NCI-H345 treated with DMSO at 0.1 percent for 48 hours (cell line): Measurements from ENCODE around the gene TSPY3.
"Not testable (repeated sequence)": the region's sequence is repeated elsewhere in the genome, so short reads cannot be mapped to it uniquely, and the experiment has no call there.

Experiments
- DNase-seq: peaks from one replicate; lab custom pipeline; 2025; ENCODE audit not compliant: unreplicated experiment; lab: John Stamatoyannopoulos, UW

TSPY3 gene, protein sequence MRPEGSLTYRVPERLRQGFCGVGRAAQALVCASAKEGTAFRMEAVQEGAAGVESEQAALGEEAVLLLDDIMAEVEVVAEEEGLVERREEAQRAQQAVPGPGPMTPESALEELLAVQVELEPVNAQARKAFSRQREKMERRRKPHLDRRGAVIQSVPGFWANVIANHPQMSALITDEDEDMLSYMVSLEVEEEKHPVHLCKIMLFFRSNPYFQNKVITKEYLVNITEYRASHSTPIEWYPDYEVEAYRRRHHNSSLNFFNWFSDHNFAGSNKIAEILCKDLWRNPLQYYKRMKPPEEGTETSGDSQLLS

DNA sequence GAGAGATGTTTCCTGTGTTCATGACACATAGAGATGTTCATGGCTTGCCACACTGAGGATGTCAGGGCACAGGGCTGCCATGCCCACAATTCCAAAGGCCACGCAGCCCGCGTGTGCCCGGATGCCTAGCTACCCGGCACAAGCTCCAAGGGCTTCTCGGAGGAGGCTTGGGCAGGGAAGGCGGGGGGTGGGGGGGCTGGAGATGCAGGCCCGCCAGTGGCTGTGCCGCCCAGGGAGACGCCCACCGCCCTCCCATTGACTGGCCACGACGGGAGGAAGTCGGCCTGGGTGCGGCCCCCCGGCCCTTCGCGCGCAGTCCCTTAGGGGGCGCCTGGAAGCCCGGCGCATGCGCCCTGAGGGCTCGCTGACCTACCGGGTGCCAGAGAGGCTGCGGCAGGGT, at the start of gene TSPY3:
TSS of gene TSPY3 (plus strand) at position 301 of the 400 bp plus-strand sequence. CDS start at position 347, 46 bp downstream.
- DNase-seq: not testable (repeated sequence)

DNA sequence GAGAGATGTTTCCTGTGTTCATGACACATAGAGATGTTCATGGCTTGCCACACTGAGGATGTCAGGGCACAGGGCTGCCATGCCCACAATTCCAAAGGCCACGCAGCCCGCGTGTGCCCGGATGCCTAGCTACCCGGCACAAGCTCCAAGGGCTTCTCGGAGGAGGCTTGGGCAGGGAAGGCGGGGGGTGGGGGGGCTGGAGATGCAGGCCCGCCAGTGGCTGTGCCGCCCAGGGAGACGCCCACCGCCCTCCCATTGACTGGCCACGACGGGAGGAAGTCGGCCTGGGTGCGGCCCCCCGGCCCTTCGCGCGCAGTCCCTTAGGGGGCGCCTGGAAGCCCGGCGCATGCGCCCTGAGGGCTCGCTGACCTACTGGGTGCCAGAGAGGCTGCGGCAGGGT, 40.7 kb upstream of the TSPY3 start, which contains the start of gene TSPY8:
TSS of gene TSPY8 (plus strand) at position 301 of the 400 bp plus-strand sequence. CDS start at position 347, 46 bp downstream.
- not testable (repeated sequence) for DNase-seq

DNA sequence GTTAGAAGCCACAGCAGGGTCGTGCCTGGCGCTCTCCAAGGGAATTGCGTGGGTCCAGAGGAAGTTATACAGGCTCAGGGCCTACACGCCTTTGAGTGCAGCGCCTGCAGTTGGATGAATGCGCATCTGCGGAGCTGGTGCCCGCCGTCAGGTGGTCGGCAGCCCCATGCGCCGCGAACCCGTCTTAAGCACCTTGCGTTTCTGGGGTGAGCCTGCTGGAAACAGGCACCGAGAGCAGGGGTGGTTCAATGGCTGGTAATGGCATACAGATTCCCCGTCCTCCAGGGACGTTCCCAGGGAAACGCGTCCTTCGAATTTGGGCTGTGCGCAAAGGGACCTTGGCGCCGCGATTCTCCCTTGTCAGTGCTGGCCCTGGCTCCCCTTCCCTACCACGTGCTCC, 1.7 kb upstream of the TSPY3 start:
- not testable (repeated sequence) for DNase-seq
